NCI-H146 treated with DMSO at 0.1 percent for 48 hours (cell line): ENCODE results near the gene LENEP.
"Not testable (repeated sequence)": the region's sequence is repeated elsewhere in the genome, so short reads cannot be mapped to it uniquely, and the experiment has no call there.

Experiments
- DNase-seq: peaks from one replicate; lab custom pipeline; 2025; ENCODE audit not compliant: unreplicated experiment; lab: John Stamatoyannopoulos, UW

LENEP gene

GRCh38 chr1:154974808-154975408 is 18.5 kb upstream of the LENEP start:
- peak; percentile 96 for DNase-seq

- no peak for DNase-seq
These were observed 17.9 kb upstream of the LENEP start for GRCh38 chr1:154975409-154976059.

- DNase-seq = not testable (repeated sequence)
These were observed 15.6 kb upstream of the LENEP start for GRCh38 chr1:154977762-154978161.

GRCh38 chr1:154978360-154978759 is 15.0 kb upstream of the LENEP start:
- no peak for DNase-seq

GRCh38 chr1:154982341-154982740 is 11.0 kb upstream of the LENEP start:
- DNase-seq = no peak

GRCh38 chr1:154982897-154983648 is 10.3 kb upstream of the LENEP start, which contains the start of gene FLAD1:
TSS of gene FLAD1 (plus strand) at chr1:154983344. CDS start at chr1:154983695, 351 bp downstream.
- DNase-seq = peak; percentile 99

- DNase-seq = no peak
These were observed 9.5 kb upstream of the LENEP start for GRCh38 chr1:154983776-154984466.

GRCh38 chr1:154986736-154987135 is 6.7 kb upstream of the LENEP start:
- DNase-seq = not testable (repeated sequence)

- no peak for DNase-seq
These were observed 6.1 kb upstream of the LENEP start for GRCh38 chr1:154987326-154987725.

- DNase-seq = no peak
These were observed 5.1 kb upstream of the LENEP start for GRCh38 chr1:154988058-154988954.

GRCh38 chr1:154989195-154989860 is 4.1 kb upstream of the LENEP start:
- no peak for DNase-seq

GRCh38 chr1:154990276-154990675 is 3.1 kb upstream of the LENEP start:
- DNase-seq = no peak

- DNase-seq = no peak
These were observed 440 bp upstream of the LENEP start for GRCh38 chr1:154992721-154993571.

- no peak for DNase-seq
These were observed 842 bp downstream of the LENEP start for GRCh38 chr1:154994269-154994587.

- DNase-seq = no peak
These were observed 1.2 kb downstream of the LENEP start for GRCh38 chr1:154994591-154994990.

GRCh38 chr1:154995301-154995983 is 2.1 kb downstream of the LENEP start:
- DNase-seq = not testable (repeated sequence)

GRCh38 chr1:154996966-154997701 is 3.7 kb downstream of the LENEP start:
- DNase-seq = no peak

GRCh38 chr1:154998201-154998780 is 4.9 kb downstream of the LENEP start:
- DNase-seq = no peak
